GM21619 (cell line): ENCODE data around the gene TSR3.

Experiments
- ATAC-seq: cut with Tn5 transposase; IDR thresholded peaks from one replicate; pipeline ENCODE4 v1.9.1; 2021; ENCODE audit not compliant: unreplicated experiment

Gene TSR3

DNA sequence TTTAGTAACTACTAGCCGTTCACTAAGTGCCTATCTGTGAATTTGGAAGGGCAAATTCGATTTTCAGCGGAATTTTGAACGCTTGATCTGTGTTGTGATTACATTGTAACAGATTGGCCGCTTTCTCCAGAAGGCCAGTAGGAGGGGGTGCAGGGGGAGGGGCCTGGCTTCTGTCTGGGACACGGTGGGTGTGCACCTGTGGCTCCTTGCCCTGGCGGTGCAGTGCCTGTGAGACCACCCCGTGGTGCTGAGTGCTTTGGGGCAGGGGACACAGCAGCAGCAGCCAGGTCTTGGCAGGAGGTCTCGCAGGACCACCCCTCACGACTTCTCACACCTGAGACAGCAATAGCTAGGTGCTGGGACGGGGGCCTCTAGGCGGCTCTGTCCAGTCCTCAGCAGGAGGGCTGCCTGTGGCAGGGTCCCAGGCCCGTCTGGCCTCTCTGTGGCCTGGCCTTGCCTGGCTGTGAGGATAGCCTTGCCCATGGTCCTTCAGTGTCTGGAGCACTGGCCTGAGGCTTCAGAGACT lies 40.4 kb downstream of the TSR3 start:
- ATAC-seq: no peak

DNA sequence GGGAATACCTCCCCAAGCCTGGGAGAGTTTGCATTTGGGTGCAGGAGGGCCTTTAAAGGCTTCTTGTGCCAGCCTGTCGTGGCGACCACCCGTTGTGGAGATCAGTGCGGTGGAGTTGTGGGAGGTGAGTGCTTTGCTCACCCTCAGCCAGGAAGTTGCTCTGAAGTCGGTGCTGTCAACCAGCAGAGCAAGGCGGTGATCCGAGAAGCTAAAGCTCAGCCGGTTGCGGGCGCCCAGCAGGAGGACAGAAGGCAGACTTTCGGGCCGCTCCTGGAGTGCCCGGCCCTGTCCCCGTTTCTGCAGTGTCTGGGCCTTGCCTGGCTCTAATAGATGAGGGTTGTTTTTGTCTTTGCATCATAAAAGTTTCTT lies 40.9 kb downstream of the TSR3 start:
- ATAC-seq: no peak

DNA sequence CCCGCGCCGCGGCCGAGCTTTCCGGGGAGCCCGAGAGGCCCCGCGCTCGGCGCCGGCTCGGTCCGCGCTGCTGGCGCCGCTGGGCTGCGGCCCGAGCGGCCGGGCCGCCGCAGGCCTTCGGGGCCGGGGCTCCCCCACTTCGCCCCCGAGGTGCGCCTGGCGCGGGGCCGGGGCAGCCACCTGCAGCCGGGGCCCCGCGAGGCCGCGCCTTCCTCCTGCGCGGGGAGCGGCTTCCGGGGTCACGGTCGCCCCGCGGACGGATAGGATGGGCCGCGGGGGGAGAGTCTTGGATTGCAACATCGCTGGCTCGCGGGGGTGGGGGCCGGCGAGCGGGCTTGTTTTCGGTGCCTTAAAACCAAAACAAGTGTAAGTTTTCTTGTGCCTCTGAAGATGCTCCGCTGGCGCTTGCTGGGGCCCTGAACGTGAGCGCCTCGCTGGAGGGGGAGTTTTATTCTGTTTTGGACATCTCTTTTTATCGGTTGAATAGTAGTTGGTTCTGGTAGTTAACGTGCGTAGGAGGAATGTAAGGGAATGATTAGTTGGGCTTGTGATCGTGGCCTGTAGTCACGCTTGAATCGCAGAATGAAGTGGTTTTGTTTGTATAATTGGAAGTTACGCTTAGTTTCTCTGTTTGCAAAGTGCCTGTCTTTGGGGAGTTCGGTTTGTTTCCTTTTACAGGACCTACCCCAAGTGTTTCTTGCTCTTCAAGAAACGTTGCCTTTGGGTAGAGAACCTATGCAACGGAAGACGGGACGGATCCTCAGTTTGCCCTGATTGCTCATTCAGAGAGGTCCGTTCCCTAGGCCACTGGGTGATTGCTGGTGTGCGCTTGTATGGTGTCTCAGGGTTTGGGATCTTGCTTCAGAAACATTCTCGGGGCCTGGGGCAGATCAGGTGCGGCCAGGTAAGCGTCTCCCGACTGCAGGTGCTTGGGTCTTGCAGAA lies 41.5 kb downstream of the TSR3 start:
- peak; percentile 14 for ATAC-seq

DNA sequence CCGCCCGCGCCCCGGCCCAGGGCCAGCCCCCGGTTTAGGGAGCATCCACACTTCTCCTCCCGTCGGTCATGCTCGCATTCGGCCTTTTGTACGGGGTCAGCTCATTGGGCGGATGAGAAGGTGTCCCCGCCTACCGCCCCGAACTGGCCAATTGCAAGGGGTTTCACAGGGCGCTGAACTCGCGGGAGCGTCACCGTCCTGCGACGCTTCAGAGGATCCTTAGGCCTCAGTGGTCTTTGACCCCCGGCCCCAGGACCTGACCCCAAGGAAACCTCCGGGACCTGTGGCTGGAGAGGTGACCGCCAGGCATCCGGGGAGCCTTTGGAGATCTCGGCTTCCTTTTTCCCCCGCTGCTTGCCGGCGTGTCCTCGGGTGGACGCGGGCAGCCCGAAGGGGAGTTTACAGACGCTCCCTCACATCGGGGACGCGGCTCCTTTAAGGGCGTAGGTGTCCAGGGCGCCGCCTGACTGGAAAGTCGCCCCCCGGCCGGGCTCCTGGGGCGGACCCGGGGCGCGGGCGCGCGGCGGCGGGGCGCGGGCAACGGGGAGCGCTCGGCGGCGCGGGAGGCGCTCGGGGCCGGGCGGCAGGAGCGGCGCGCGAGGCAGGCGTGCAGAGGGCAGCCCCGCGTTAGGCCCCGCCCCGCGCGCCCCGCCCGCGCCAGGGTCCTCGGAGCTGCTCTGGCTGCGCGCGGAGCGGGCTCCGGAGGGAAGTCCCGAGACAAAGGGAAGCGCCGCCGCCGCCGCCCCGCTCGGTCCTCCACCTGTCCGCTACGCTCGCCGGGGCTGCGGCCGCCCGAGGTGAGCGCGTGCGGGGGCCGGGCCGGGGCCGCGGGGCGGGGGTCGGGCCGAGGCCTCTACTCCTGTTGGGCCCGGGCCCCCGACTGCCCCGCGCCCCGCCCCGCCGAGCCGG lies 42.4 kb downstream of the TSR3 start, which contains the start of gene UBE2I:
UBE2I (plus strand) TSS at position 660 of the 909 bp plus-strand sequence. CDS start 4,395 bp downstream, outside the sequence.
- ATAC-seq: peak; percentile 47

DNA sequence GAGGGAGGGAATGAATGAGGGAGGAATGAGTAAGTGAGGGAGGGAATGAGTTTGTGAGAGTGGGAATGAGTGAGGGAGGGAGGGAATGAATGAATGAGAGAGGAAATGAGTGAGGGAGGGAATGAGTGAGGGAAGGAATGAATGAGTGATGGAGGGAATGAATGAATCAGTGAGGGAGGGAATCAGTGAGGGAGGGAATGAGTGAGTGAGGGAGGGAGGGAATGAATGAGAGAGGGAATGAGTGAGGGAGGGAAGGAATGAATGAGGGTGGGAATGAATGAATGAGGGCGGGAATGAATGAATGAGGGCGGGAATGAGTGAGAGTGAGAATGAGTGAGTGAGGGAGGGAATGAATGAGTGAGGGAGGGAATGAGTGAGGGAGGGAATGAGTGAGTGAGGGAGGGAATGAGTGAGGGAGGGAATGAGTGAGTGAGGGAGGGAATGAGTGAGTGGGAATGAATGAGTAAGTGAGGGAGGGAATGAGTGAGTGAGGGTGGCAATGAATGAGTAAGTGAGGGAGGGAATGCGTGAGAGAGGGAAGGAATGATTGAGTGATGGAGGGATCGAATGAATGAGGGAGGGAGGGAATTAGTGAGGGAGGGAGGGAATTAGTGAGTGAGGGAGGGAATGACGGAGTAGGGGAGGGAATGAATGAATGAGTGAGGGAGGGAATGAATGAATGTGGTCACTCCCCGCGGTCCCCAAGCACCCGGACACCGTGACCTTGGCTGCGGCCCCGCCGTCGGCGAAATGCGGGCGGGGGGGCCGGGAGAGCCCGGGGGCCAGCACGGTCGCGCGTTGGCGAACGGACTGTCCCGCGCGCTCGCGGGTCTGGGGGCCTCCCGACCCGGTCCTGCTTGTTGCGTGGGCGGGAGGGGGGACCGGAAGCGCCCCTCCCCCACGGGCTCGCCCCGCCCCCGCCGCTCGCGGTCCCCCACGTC lies 43.4 kb downstream of the TSR3 start:
- no peak for ATAC-seq

DNA sequence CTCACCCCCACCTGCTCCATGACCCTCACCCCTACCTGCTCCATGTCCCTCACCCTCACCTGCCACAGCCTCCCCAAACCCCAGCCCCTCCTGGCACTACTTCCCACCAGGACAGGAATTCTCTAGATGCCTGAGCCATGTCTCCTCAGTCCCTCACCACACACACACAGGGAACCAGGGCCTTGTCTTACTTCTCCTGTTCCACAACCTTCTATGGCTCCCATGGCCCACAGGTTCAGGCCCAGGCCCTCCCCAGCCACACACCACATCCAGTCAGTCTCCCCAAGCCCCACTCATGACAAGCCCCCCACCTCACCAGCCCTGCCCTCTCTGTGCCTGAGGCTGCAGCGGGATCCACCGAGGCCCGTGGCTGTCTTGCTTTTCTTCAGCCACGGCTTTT lies 45.3 kb downstream of the TSR3 start:
- no peak for ATAC-seq

DNA sequence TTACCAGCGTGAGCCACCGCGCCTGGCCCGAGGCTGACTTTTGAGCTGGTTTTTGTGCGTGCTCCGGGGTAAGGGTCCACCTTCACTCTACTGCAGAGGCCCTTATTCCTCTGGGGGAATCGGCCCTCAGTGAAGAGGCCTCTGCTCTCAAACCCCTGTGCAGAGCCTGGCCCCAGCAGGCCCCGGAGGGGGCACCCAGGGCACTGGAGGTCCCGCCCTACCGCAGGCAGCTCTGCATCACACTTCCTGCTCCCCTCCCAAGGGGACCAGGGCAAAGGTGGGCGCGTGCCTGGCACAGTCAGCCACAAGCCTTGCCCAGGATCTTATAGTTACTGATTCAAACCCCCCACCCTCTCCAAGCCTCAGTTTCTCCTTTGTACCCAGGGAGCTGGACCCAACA lies 45.9 kb downstream of the TSR3 start:
- ATAC-seq: no peak

DNA sequence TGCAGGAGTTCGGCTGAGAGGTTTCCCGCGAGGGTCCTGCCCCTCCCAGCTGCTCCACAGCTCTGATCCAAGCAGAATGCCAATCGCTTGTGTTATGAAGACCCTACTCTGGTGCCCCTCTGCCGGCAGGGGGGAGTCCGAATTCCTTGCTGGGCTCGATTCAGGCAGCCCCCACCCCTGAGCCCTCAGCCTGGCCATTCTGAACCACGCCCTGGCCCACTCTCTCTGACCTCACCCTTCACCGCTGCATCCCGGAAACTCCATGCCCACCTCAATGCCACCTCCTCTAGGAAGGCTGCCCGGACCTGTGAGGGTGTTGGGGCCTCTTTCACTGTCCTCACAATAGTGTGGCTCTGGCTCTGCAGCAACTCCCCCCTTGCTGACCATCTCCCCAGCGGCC lies 50.1 kb downstream of the TSR3 start:
- ATAC-seq: no peak

DNA sequence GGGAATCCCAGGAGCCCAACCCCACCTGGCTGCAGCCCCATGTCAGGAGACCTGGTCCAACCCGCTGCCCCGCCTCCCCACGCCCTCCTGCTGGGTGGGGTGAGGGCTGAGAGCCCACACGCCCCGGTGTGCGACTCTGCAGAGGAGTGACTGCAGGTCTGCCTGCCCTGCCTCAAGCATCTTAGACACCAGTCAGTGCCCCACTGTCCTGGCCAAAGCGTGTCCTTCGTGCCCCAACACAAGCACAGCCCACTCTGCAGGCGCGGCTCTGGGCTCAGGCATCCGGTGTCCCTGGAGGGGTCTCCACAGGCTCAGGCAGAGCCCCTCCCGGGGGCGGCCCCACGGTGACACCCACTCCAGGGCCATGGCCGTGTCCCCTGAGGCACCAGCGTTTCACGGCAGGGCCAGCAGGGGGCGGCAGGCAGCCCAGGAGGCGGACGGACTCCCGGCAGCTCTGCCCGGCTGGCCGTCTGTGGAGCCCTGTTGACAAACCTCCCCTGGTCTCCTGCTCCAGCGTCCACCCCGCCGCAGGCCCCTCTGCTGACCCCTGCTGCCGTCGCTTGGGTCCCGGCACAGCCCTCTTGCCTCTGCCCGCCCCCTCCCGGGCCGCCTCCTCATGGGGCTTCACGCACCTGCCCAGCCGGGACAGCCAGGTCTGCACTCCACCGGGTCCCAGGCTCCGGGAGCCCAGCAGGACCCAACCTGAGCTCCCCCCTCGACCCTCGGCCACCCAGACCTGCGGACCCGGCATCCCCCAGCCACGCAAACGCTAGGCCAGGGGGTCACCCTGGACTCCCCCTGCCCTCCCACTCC lies 50.8 kb downstream of the TSR3 start:
- no peak for ATAC-seq

DNA sequence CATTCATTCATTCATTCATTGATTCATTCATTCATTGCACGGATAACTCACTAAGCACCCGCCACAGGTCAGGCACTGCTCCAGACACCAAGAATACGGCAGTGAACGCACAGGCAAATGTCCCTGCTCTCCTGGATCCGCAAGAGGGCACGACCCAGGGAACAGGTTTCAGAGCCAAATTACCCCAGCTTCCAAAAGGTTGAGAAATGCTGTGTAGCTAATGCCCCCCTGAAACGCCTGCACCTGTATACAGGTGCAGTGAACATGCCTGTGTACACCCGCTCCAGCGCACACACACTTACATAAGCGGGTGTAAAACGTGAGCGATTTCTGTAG lies 51.8 kb downstream of the TSR3 start:
- no peak for ATAC-seq
